GM18520 (cell line): Measurements from ENCODE around the gene EFCAB5.

ENCODE experiments used
- ATAC-seq: cut with Tn5 transposase; IDR thresholded peaks from one replicate; pipeline ENCODE4 v1.9.1; 2021; ENCODE audit not compliant: unreplicated experiment

EFCAB5 gene

GRCh38 chr17:30148376-30148775 lies 206.9 kb downstream of the EFCAB5 start:
- ATAC-seq: no peak

GRCh38 chr17:30151471-30151870 lies 210.0 kb downstream of the EFCAB5 start:
- ATAC-seq: no peak

GRCh38 chr17:30153463-30153862 lies 212.0 kb downstream of the EFCAB5 start:
- no peak for ATAC-seq

- no peak for ATAC-seq
Observed at GRCh38 chr17:30155389-30155788, 214.0 kb downstream of the EFCAB5 start.
